Measurements from ENCODE around the gene POLH. TPM values are rescaled to one million over a fixed set of nuclear protein-coding genes. Genes with fewer than 3 reads are reported as not detected.

POLH gene
- total and polyA plus RNA-seq, 9 of the 15 experiments (the other 6 are each of a cell fraction or from before 2014, with no cell fraction given), result 5.8 to 31.6 (median 20.6) TPM

DNA sequence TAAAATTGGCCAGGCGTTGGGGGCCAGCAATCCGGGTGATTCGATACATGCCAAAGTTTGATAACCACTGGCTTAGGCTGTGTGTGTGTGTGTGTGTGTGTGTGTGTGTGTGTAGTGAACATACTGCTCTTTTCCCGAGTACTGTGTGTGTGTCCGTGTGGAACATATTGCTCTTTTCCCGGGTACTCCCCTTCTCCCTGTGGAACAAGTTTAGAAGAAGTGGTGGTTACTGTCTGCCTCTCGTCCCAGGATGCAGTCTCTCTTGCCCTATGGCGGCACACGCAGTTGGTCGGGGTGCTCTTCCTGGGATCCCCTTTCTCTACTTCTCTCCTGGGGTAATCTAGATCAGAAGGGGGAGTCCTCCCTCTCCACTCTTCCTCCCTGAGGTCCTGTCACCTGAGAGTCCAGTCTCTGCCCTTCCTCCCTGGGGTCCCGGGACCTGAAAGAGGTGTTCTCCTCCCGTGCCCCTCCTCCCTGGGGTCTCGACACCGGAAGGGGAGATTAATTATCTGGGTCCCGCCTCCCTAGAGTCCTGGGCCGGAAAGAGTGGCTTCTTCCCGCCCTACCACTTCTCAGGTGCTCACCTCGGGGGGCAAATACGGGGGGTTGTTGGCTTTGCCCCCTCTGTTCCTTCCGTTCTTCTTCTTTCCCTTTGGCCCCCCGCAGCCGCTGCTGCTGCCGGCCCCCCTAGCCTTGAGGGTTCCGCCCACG is 52.6 kb downstream of the POLH start (continued):
- TF ChIP-seq, protein P1, sequence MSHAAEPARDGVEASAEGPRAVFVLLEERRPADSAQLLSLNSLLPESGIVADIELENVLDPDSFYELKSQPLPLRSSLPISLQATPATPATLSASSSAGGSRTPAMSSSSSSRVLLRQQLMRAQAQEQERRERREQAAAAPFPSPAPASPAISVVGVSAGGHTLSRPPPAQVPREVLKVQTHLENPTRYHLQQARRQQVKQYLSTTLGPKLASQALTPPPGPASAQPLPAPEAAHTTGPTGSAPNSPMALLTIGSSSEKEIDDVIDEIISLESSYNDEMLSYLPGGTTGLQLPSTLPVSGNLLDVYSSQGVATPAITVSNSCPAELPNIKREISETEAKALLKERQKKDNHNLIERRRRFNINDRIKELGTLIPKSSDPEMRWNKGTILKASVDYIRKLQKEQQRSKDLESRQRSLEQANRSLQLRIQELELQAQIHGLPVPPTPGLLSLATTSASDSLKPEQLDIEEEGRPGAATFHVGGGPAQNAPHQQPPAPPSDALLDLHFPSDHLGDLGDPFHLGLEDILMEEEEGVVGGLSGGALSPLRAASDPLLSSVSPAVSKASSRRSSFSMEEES (CRISPR knock-in tag; IDR thresholded peaks at IDR 0.05), result no peak; the same call in 1 of the 2 replicates
- TF ChIP-seq ZNF764 (CRISPR knock-in tag; IDR thresholded peaks at IDR 0.05; ENCODE audit: low read depth), result no peak
- TF ChIP-seq ZNF239 (CRISPR knock-in tag; IDR thresholded peaks at IDR 0.05), result 0 out of 2 replicates have a peak, but pooled peaks have one; percentile 8
- no peak for TF ChIP-seq XRCC5 (IDR thresholded peaks at IDR 0.05; ENCODE audit: low read depth, low read length)
- TF ChIP-seq CBFA2T2 (conservative IDR thresholded peaks at IDR 0.05), result no peak
- TF ChIP-seq, protein P2, sequence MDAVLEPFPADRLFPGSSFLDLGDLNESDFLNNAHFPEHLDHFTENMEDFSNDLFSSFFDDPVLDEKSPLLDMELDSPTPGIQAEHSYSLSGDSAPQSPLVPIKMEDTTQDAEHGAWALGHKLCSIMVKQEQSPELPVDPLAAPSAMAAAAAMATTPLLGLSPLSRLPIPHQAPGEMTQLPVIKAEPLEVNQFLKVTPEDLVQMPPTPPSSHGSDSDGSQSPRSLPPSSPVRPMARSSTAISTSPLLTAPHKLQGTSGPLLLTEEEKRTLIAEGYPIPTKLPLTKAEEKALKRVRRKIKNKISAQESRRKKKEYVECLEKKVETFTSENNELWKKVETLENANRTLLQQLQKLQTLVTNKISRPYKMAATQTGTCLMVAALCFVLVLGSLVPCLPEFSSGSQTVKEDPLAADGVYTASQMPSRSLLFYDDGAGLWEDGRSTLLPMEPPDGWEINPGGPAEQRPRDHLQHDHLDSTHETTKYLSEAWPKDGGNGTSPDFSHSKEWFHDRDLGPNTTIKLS (IDR thresholded peaks at IDR 0.05; ENCODE audit: borderline replicate concordance, low read depth), result no peak
- TF ChIP-seq BHLHE40 (IDR thresholded peaks at IDR 0.05; ENCODE audit: low read length), result peak; percentile 68
- TF ChIP-seq FUS (optimal IDR thresholded peaks at IDR 0.05; ENCODE audit: low read depth, low read length), result no peak
- TF ChIP-seq ARID2 (IDR thresholded peaks at IDR 0.05), result no peak
- TF ChIP-seq, protein P3, sequence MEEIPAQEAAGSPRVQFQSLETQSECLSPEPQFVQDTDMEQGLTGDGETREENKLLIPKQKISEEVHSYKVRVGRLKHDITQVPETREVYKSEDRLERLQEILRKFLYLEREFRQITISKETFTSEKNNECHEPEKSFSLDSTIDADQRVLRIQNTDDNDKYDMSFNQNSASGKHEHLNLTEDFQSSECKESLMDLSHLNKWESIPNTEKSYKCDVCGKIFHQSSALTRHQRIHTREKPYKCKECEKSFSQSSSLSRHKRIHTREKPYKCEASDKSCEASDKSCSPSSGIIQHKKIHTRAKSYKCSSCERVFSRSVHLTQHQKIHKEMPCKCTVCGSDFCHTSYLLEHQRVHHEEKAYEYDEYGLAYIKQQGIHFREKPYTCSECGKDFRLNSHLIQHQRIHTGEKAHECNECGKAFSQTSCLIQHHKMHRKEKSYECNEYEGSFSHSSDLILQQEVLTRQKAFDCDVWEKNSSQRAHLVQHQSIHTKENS (CRISPR knock-in tag; IDR thresholded peaks at IDR 0.05), result no peak
- no peak for TF ChIP-seq POU5F1 (IDR thresholded peaks at IDR 0.05; ENCODE audit: borderline replicate concordance, low read depth, low read length, partially characterized antibody)
- TF ChIP-seq ZSCAN32 (CRISPR knock-in tag; IDR thresholded peaks at IDR 0.05), result no peak; the same call in 1 of the 2 replicates
- no peak for TF ChIP-seq KDM2B (CRISPR knock-in tag; IDR thresholded peaks at IDR 0.05)
- no peak for TF ChIP-seq GTF2A2 (tag; IDR thresholded peaks at IDR 0.05)
- TF ChIP-seq EP400 (IDR thresholded peaks at IDR 0.05), result no peak
- peak; percentile 0 for TF ChIP-seq RBM22 (IDR thresholded peaks at IDR 0.05; ENCODE audit: low read depth, low read length, poor library complexity, severe bottlenecking)
- TF ChIP-seq, protein P4, sequence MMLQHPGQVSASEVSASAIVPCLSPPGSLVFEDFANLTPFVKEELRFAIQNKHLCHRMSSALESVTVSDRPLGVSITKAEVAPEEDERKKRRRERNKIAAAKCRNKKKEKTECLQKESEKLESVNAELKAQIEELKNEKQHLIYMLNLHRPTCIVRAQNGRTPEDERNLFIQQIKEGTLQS (IDR thresholded peaks at IDR 0.05), result no peak
- TF ChIP-seq, protein P4 (CRISPR knock-in tag; conservative IDR thresholded peaks at IDR 0.05), result no peak
- TF ChIP-seq, protein P5, sequence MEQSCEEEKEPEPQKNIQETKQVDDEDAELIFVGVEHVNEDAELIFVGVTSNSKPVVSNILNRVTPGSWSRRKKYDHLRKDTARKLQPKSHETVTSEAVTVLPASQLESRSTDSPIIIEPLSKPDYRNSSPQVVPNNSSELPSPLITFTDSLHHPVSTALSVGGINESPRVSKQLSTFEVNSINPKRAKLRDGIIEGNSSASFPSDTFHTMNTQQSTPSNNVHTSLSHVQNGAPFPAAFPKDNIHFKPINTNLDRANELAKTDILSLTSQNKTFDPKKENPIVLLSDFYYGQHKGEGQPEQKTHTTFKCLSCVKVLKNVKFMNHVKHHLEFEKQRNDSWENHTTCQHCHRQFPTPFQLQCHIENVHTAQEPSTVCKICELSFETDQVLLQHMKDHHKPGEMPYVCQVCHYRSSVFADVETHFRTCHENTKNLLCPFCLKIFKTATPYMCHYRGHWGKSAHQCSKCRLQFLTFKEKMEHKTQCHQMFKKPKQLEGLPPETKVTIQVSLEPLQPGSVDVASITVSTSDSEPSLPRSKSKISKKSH (CRISPR knock-in tag; IDR thresholded peaks at IDR 0.05), result no peak
- 0 out of 2 replicates have a peak, but pooled peaks have one; percentile 35 for TF ChIP-seq ZNF583 (CRISPR knock-in tag; IDR thresholded peaks at IDR 0.05)
- no peak for TF ChIP-seq ZNF444 (CRISPR knock-in tag; IDR thresholded peaks at IDR 0.05)
- peak; percentile 7; the same call in 1 of the 2 replicates for TF ChIP-seq SMAD3 (CRISPR knock-in tag; conservative IDR thresholded peaks at IDR 0.05)
